Mucosa of rectum (tissue), 2 donors: ENCODE measurements around the gene COL4A5.
"Not testable (repeated sequence)": the region's sequence is repeated elsewhere in the genome, so short reads cannot be mapped to it uniquely, and the experiment has no call there.

Source experiments
- H3K27ac ChIP-seq, 2 donors: one replicate each; pipeline ENCODE4 v1.7.0; 2013; ENCODE audit warnings: inconsistent platforms in 2 of 2, low read depth in 2 of 2, low read length in 2 of 2
- H3K27me3 ChIP-seq, 2 donors: one replicate each; pipeline ENCODE4 v1.7.0; 2013; ENCODE audit warnings: low read length in 2 of 2; ENCODE audit not compliant: control insufficient read depth in 2 of 2, insufficient read depth in 2 of 2
- H3K36me3 ChIP-seq, 2 donors: one replicate each; pipeline ENCODE4 v1.7.0; 2013; ENCODE audit warnings: low read length in 2 of 2; ENCODE audit not compliant: control insufficient read depth in 2 of 2, insufficient read depth in 2 of 2
- H3K4me1 ChIP-seq, 2 donors: one replicate each; pipeline ENCODE4 v1.7.0; 2013; ENCODE audit warnings: low read length in 2 of 2, mild to moderate bottlenecking in 1 of 2; ENCODE audit not compliant: control insufficient read depth in 2 of 2, insufficient read depth in 2 of 2
- H3K4me3 ChIP-seq, 2 donors: one replicate each; pipeline ENCODE4 v1.7.0; 2013; ENCODE audit warnings: low read length in 2 of 2
- H3K9ac ChIP-seq, 2 donors: one replicate each; pipeline ENCODE4 v1.7.0; 2013; ENCODE audit warnings: low read length in 2 of 2, low read depth in 1 of 2, mild to moderate bottlenecking in 1 of 2
- H3K9me3 ChIP-seq, 2 donors: one replicate each; pipeline ENCODE4 v1.7.0; 2013; ENCODE audit warnings: low read length in 2 of 2; ENCODE audit not compliant: control insufficient read depth in 2 of 2
- donor health status: healthy.
- donor health status: Normal muscosa, but diverticular disease.

Gene COL4A5

GRCh38 chrX:108453841-108454240 lies 14.2 kb downstream of the COL4A5 start:
- Histone ChIP-seq H3K9ac (no peak overlapping the region), H3K27ac (no peak overlapping the region), H3K36me3 (no peaks in the 10 kb centered on the region), H3K27me3 (no peaks in the 10 kb centered on the region), H3K9me3 (no peaks in the 10 kb centered on the region), H3K4me3 (no peak overlapping the region), H3K4me1 (no peaks in the 10 kb centered on the region)

DNA sequence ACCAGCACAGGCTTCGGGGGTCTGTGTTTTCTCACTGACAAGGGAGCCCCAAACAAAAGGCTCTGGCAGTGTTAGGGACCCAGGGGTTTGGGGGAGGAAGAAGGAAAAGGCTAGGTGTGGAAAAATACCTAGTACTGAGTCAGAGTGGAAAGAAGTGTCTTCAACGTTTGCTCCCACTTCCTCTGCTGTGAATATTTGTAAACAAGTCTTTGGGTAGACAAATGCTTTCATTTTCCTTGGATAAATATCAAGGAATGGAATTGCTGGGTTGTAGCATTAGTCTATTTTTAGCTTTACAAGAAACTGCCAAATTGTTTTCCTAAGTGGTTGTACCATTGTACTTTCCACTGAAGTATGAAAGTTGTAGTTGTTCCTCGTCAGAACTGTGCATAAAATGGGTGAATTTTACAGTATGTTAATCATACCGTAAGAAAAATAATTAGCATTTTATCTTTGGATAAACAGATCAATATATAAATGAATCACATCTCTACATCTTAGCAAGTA lies 17.4 kb downstream of the COL4A5 start:
- Histone ChIP-seq H3K27ac (no peak overlapping the region), H3K4me3 (no peak overlapping the region), H3K36me3 (no peaks in the 10 kb centered on the region), H3K27me3 (no peaks in the 10 kb centered on the region), H3K4me1 (no peaks in the 10 kb centered on the region), H3K9ac (no peak overlapping the region), H3K9me3 (no peaks in the 10 kb centered on the region)

DNA sequence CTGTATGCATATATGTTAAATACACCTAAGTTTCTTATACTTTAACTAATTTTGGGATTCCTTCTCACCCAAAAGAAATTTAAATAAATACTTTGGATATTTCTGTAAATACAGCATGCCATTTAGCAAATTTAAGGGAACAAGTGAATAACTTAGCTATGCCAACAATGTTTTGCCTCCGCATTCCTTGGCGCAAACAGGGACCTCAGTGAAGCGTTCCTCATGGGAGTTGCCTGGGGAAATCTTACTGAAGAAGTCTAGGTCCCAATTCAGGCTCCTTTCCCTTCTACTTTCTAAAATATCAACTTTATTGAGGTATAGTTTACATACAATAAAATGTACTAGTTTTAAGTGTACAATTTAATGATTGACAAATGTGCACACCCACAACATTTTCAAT lies 25.0 kb downstream of the COL4A5 start:
- Histone ChIP-seq H3K27me3 (no peaks in the 10 kb centered on the region), H3K27ac (no peak overlapping the region), H3K4me3 (no peak overlapping the region), H3K9ac (no peak overlapping the region), H3K4me1 (no peaks in the 10 kb centered on the region), H3K9me3 (no peaks in the 10 kb centered on the region), H3K36me3 (no peaks in the 10 kb centered on the region)

- no peaks in the 10 kb centered on the region for H3K9me3 ChIP-seq
- no peak overlapping the region for H3K27ac ChIP-seq
- H3K9ac ChIP-seq, result no peak overlapping the region
- no peaks in the 10 kb centered on the region for H3K36me3 ChIP-seq
- no peaks in the 10 kb centered on the region for H3K4me1 ChIP-seq
- no peak overlapping the region for H3K4me3 ChIP-seq
- no peaks in the 10 kb centered on the region for H3K27me3 ChIP-seq
Measured at GRCh38 chrX:108468486-108468885, 28.8 kb downstream of the COL4A5 start.

GRCh38 chrX:108473979-108474378 lies 34.3 kb downstream of the COL4A5 start:
- Histone ChIP-seq H3K4me1 (no peaks in the 10 kb centered on the region), H3K4me3 (no peak overlapping the region), H3K9me3 (no peaks in the 10 kb centered on the region), H3K9ac (no peak overlapping the region), H3K27ac (no peak overlapping the region), H3K27me3 (no peaks in the 10 kb centered on the region), H3K36me3 (no peaks in the 10 kb centered on the region)

DNA sequence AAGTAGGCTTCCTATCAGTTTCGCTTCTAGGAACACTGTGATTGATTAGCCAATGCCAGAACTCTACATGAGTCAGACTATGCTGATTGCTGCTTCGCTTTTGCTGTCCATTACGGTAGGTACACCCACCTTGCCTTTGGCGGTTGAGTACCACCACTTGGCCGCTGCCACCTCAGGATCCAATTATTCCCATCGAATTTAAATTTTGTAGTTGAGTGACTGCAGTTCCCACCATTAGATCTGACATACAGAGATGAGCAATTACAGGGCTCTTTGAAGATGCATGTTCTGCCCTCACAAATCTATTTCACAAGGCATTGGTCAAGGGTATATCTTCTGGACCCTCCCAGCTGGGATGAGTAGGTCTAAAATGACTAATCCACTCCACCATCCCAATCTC lies 41.9 kb downstream of the COL4A5 start:
- H3K36me3 ChIP-seq, H3K27me3 ChIP-seq: not testable (repeated sequence)

GRCh38 chrX:108484251-108484650 lies 44.6 kb downstream of the COL4A5 start:
- no peak overlapping the region for H3K9ac ChIP-seq
- no peak overlapping the region for H3K4me3 ChIP-seq
- no peaks in the 10 kb centered on the region for H3K9me3 ChIP-seq
- no peaks in the 10 kb centered on the region for H3K27me3 ChIP-seq
- no peaks in the 10 kb centered on the region for H3K4me1 ChIP-seq
- no peaks in the 10 kb centered on the region for H3K36me3 ChIP-seq
- no peak overlapping the region for H3K27ac ChIP-seq

More for the DNA sequence above, 41.9 kb downstream of the COL4A5 start:
- H3K27ac ChIP-seq, H3K9me3 ChIP-seq, H3K4me3 ChIP-seq, H3K9ac ChIP-seq, H3K4me1 ChIP-seq: not testable (repeated sequence)

DNA sequence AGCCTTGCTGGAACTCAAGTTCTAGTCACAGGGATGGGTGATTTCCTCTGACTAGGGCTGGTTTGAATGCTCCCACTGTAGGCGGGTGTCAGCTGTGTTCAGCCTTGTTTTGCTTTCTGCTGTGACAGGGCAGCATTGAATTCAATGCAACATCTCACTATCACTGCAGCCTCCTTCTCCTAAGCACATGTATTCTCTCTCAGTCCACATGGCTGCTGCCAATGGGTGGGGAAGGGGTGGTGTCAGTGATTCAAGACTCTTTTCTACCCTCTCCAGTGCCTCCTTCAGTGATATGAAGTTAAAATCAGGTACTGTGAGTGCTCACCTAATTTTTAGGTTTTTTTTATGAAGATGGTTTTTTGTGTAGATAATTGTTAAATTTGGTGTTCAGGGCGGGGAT lies 46.3 kb downstream of the COL4A5 start:
- Histone ChIP-seq H3K27me3 (no peaks in the 10 kb centered on the region), H3K9ac (no peak overlapping the region), H3K36me3 (no peaks in the 10 kb centered on the region), H3K4me3 (no peak overlapping the region), H3K9me3 (no peaks in the 10 kb centered on the region), H3K4me1 (no peaks in the 10 kb centered on the region), H3K27ac (no peak overlapping the region)

- no peak overlapping the region for H3K4me3 ChIP-seq
- peaks cover 0 to 2% of the 10 kb centered on the region in 2 donors for H3K9me3 ChIP-seq
- peaks cover 0 to 4% of the 10 kb centered on the region in 2 donors for H3K27me3 ChIP-seq
- no peak overlapping the region for H3K27ac ChIP-seq
- H3K9ac ChIP-seq, result no peak overlapping the region
- H3K36me3 ChIP-seq, result no peaks in the 10 kb centered on the region
- H3K4me1 ChIP-seq, result no peaks in the 10 kb centered on the region
Measured at GRCh38 chrX:108494406-108495090, 54.9 kb downstream of the COL4A5 start.

GRCh38 chrX:108511721-108512120 lies 72.1 kb downstream of the COL4A5 start:
- no peaks in the 10 kb centered on the region for H3K27me3 ChIP-seq
- H3K9ac ChIP-seq, result no peak overlapping the region
- H3K9me3 ChIP-seq, result no peaks in the 10 kb centered on the region
- H3K27ac ChIP-seq, result no peak overlapping the region
- H3K36me3 ChIP-seq, result no peaks in the 10 kb centered on the region
- H3K4me3 ChIP-seq, result no peak overlapping the region
- no peaks in the 10 kb centered on the region for H3K4me1 ChIP-seq
